A673 (cell line): ENCODE data around the gene TOM1L2. TPM values are rescaled to one million over a fixed set of nuclear protein-coding genes. Genes with fewer than 3 reads are reported as not detected.

Source experiments
- BruUV-seq: library from RNA; stranded (reverse); fragments of 400-500 nt; replicated peaks from 2 replicates; lab custom pipeline; 2021; lab: Mats Ljungman, UMichigan
- CTCF ChIA-PET: fragments of 300-600 bp; sonication (Branson Sonifier 250); formaldehyde crosslinking; loops from one replicate; lab custom pipeline; 2022; ENCODE audit warnings: antibody characterized with exemption; lab: Charles Lee
- POLR2A ChIA-PET: fragments of 300-600 bp; sonication (Branson Sonifier 250); formaldehyde crosslinking; loops from one replicate; lab custom pipeline; 2022; ENCODE audit warnings: antibody characterized with exemption; ENCODE audit not compliant: low non-redundant PET; lab: Charles Lee
- DNase-seq: peaks from one replicate; pipeline ENCODE4 v3.0.0-alpha.2; 2015; ENCODE audit warnings: low spot score
- H3K27ac ChIP-seq: fragments of 200-600 bp; sonication (generic); 2 replicates; pipeline ENCODE4 v1.5.1; 2016; ENCODE audit warnings: mixed run types, low read depth, mild to moderate bottlenecking, mixed read lengths, antibody characterized with exemption, low read length; ENCODE audit not compliant: poor library complexity, severe bottlenecking
- H3K27me3 ChIP-seq: fragments of 200-600 bp; sonication (generic); replicated peaks from 2 replicates; pipeline ENCODE4 v1.6.1; 2017; ENCODE audit warnings: mixed run types, low read depth, mild to moderate bottlenecking, mixed read lengths, antibody characterized with exemption, low read length; ENCODE audit not compliant: insufficient read depth, poor library complexity
- H3K36me3 ChIP-seq: fragments of 200-600 bp; sonication (generic); 2 replicates; pipeline ENCODE4 v1.6.1; 2016; ENCODE audit warnings: mixed run types, mild to moderate bottlenecking, mixed read lengths, antibody characterized with exemption, low read length; ENCODE audit not compliant: insufficient read depth, poor library complexity, severe bottlenecking
- H3K4me1 ChIP-seq: fragments of 200-600 bp; sonication (generic); 2 replicates; pipeline ENCODE4 v1.6.1; 2017; ENCODE audit warnings: mixed run types, mild to moderate bottlenecking, mixed read lengths, antibody characterized with exemption, low read length; ENCODE audit not compliant: insufficient read depth, poor library complexity, severe bottlenecking
- H3K4me3 ChIP-seq: fragments of 200-600 bp; sonication (generic); 2 replicates; pipeline ENCODE4 v1.5.1; 2016; ENCODE audit warnings: low read depth, mixed run types, mild to moderate bottlenecking, mixed read lengths, low read length; ENCODE audit not compliant: poor library complexity, severe bottlenecking
- H3K9me3 ChIP-seq: fragments of 200-600 bp; sonication (generic); 2 replicates; pipeline ENCODE4 v1.6.1; 2016; ENCODE audit warnings: mixed run types, low read depth, mild to moderate bottlenecking, mixed read lengths, antibody characterized with exemption, low read length; ENCODE audit not compliant: poor library complexity, severe bottlenecking
- CTCF ChIP-seq: fragments of 300-800, 200-600 bp; sonication (generic); conservative IDR thresholded peaks from 2 replicates; pipeline ENCODE4 v1.5.1; 2017; ENCODE audit warnings: low read depth, mild to moderate bottlenecking, antibody characterized with exemption, low read length, moderate library complexity, mixed read lengths
- EZH2 ChIP-seq: fragments of 200-600 bp; sonication (generic); IDR thresholded peaks from 2 replicates; pipeline ENCODE4 v1.6.1; 2017; ENCODE audit warnings: borderline replicate concordance, low read depth, mild to moderate bottlenecking, mixed read lengths, antibody characterized with exemption, low read length; ENCODE audit not compliant: poor library complexity, severe bottlenecking
- intact Hi-C: fragments of 100-400 bp; cut with micrococcal nuclease; formaldehyde crosslinking; loops from one replicate; pipeline ENCODE4 v1.10.0; 2022; ENCODE audit not compliant: unreplicated experiment
- total RNA-seq: library from RNA; stranded (reverse); gene quantifications from 2 replicates; pipeline ENCODE4 v1.2.3, GENCODE V29; 2021

The TOM1L2 gene
- total RNA-seq, 1 experiment from 2014 or later = 10.0 TPM

- H3K27me3 ChIP-seq = no peaks in the 10 kb centered on the region
- CTCF ChIA-PET = no interaction called here
- POLR2A ChIA-PET = interaction anchor here (0.7 kb wide), 1 partner anchor 11 kb away, joined by 4 read pairs; no protein-coding TSS in a partner anchor
- no peak overlapping the region for H3K4me3 ChIP-seq
- DNase-seq = no peak
- H3K9me3 ChIP-seq = no peaks in the 10 kb centered on the region
- intact Hi-C loops = no loop called here
- H3K36me3 ChIP-seq = no peaks in the 10 kb centered on the region
- no peak overlapping the region for H3K27ac ChIP-seq
- TF ChIP-seq EZH2 (no peak), CTCF (no peak)
- BruUV-seq = no TSS peak
- H3K4me1 ChIP-seq = peaks cover 27% of the 10 kb centered on the region
These were observed 26.1 kb downstream of the TOM1L2 start for GRCh38 chr17:17946093-17946492.

DNA sequence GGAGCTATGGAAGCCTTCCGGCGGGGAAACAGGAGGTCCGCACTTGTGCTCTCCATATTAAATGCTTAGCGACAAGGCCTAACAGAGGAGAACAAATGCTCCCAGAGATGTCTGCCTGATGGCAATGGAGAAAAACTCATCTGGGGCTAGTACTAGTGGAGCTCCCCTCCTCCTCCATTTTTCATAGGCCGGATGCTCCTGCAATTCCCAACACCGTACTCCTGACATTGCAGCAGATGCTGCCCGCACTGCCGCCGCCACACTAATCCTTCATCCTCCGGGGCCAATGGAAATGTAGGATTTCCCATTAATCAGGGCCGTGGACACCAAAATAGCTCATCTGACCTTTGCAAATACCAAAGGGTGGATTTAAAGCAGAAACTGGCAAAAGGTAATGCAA is 27.5 kb downstream of the TOM1L2 start:
- no peaks in the 10 kb centered on the region for H3K27me3 ChIP-seq
- intact Hi-C loops = no loop called here
- no peak overlapping the region for H3K4me3 ChIP-seq
- H3K36me3 ChIP-seq = no peaks in the 10 kb centered on the region
- POLR2A ChIA-PET = interaction anchor here (0.6 kb wide), 1 partner anchor 85 kb away, joined by 7 read pairs; no protein-coding TSS in a partner anchor
- DNase-seq = no peak
- BruUV-seq = no TSS peak
- no peaks in the 10 kb centered on the region for H3K9me3 ChIP-seq
- CTCF ChIA-PET = interaction anchor here (0.5 to 0.9 kb wide), 2 partner anchors 10 to 26 kb away, joined by 3 to 17 read pairs; no protein-coding TSS in a partner anchor
- peaks cover 36% of the 10 kb centered on the region for H3K4me1 ChIP-seq
- no peak overlapping the region for H3K27ac ChIP-seq
- TF ChIP-seq EZH2 (no peak), CTCF (no peak)

DNA sequence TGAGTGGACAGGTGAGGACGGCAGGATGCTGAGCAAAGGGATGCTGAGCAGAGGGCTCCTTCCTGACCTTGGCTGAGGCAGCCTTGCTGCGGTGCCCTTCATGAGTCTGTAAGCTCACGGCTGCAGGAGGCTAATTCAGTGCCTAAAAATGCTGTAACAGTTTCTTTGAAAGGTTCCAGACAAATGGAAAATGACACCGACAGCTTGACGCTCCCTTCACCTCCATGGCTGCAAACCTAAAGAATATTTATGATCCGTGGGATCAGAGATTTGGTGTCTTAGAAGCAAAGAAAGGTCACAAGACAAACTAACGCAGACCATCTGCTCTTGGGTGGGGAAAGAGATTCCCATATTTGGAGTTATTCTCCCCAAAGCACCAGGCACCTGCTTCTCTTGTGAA is 28.0 kb downstream of the TOM1L2 start:
- ChIA-PET POLR2A (interaction anchor here (0.6 kb wide), 1 partner anchor 86 kb away, joined by 7 read pairs; no protein-coding TSS in a partner anchor), CTCF (interaction anchor here (0.5 to 0.9 kb wide), 2 partner anchors 25 to 59 kb away, joined by 3 read pairs; no protein-coding TSS in a partner anchor)
- DNase-seq = no peak
- Histone ChIP-seq H3K4me1 (peaks cover 36% of the 10 kb centered on the region), H3K36me3 (no peaks in the 10 kb centered on the region), H3K27me3 (no peaks in the 10 kb centered on the region), H3K27ac (peak overlapping the region; percentile 80), H3K4me3 (no peak overlapping the region), H3K9me3 (no peaks in the 10 kb centered on the region)
- TF ChIP-seq CTCF (no peak), EZH2 (no peak)
- BruUV-seq = no TSS peak
- intact Hi-C loops = no loop called here
